GM12878 (cell line): ENCODE results near the gene APOLD1. TPM values are rescaled to one million over a fixed set of nuclear protein-coding genes. Genes with fewer than 3 reads are reported as not detected.

ENCODE experiments used
- ATAC-seq: fragments of 200-7000 bp; cut with Tn5 transposase; 3 replicates; pipeline ENCODE4 v1.9.1; 2020; ENCODE audit warnings: mild to moderate bottlenecking, moderate library complexity
- BruUV-seq: library from RNA; stranded (reverse); fragments of 400-500 nt; replicated peaks from 2 replicates; lab custom pipeline; 2021; lab: Mats Ljungman, UMichigan
- CTCF ChIA-PET: fragments of 300-600 bp; sonication (Branson Sonifier 250); formaldehyde crosslinking; extraction: SDS; loops from one replicate; lab custom pipeline; 2021; ENCODE audit warnings: inconsistent platforms; lab: Yijun Ruan, JAX
- POLR2A ChIA-PET: fragments of 350-600 bp; formaldehyde crosslinking; extraction: SDS; loops from one replicate; lab custom pipeline; 2021; ENCODE audit warnings: inconsistent platforms; lab: Charles Lee
- RAD21 ChIA-PET: fragments of 300-600 bp; sonication (Branson Sonifier 250); formaldehyde crosslinking; loops from one replicate; lab custom pipeline; 2023; ENCODE audit warnings: antibody characterized with exemption; ENCODE audit not compliant: unreplicated experiment; lab: Charles Lee
- SMC1A ChIA-PET: fragments of 300-600 bp; sonication (Branson Sonifier 250); formaldehyde crosslinking; loops from one replicate; lab custom pipeline; 2023; ENCODE audit not compliant: unreplicated experiment, uncharacterized antibody; lab: Charles Lee
- DNase-seq: peaks from one replicate; pipeline ENCODE4 v3.0.0-alpha.2; 2011; ENCODE audit warnings: low read depth, low spot score
- FAIRE-seq: peaks from 3 replicates; lab custom pipeline; 2011; peaks lifted over from hg19 to GRCh38; lab: Jason Lieb, UNC
- H2AFZ ChIP-seq: 2 replicates; pipeline ENCODE4 v1.6.0; 2011; ENCODE audit warnings: low read depth, low read length, control low read depth; ENCODE audit not compliant: control insufficient read depth
- H3K27ac ChIP-seq: 2 replicates; pipeline ENCODE4 v1.5.1; 2011; ENCODE audit warnings: control low read depth; ENCODE audit not compliant: control insufficient read depth, insufficient read depth
- H3K27me3 ChIP-seq, 2 experiments: replicated peaks in 1 of 2; 2 replicates each; pipeline versions ENCODE4 v1.6.0 to v1.6.1; 2011; ENCODE audit warnings: low read length in 1 of 2; ENCODE audit not compliant: control insufficient read depth in 2 of 2, insufficient read depth in 2 of 2
- H3K36me3 ChIP-seq, 2 experiments: 2 replicates each; pipeline ENCODE4 v1.5.1; 2011; ENCODE audit warnings: low read length in 1 of 2; ENCODE audit not compliant: control insufficient read depth in 2 of 2, insufficient read depth in 2 of 2
- H3K4me1 ChIP-seq: 2 replicates; pipeline ENCODE4 v1.6.1; 2011; ENCODE audit warnings: mild to moderate bottlenecking, low read length, moderate library complexity, mixed read lengths; ENCODE audit not compliant: control insufficient read depth, insufficient read depth
- H3K4me2 ChIP-seq: 2 replicates; pipeline ENCODE4 v1.6.0; 2011; ENCODE audit warnings: control low read depth; ENCODE audit not compliant: control insufficient read depth, insufficient read depth
- H3K4me3 ChIP-seq: fragments of 200-600 bp; sonication (generic); 2 replicates; pipeline ENCODE4 v1.5.1; 2016
- H3K79me2 ChIP-seq: 2 replicates; pipeline ENCODE4 v1.6.0; 2011; ENCODE audit warnings: low read length; ENCODE audit not compliant: control insufficient read depth, insufficient read depth
- H3K9ac ChIP-seq: 2 replicates; pipeline ENCODE4 v1.8.0; 2011; ENCODE audit warnings: low read length, control low read depth, mixed read lengths; ENCODE audit not compliant: control insufficient read depth, insufficient read depth
- H3K9me3 ChIP-seq: replicated peaks from 3 replicates; pipeline ENCODE4 v1.5.1; 2011; ENCODE audit warnings: mild to moderate bottlenecking, low read length; ENCODE audit not compliant: control insufficient read depth, insufficient read depth
- H4K20me1 ChIP-seq: 2 replicates; pipeline ENCODE4 v1.6.0; 2011; ENCODE audit not compliant: control insufficient read depth, insufficient read depth
- DPF2 ChIP-seq: fragments of 450-650 bp; IDR thresholded peaks from 2 replicates; pipeline ENCODE4 v1.6.1; 2017; ENCODE audit warnings: mild to moderate bottlenecking
- JUND ChIP-seq: IDR thresholded peaks from 2 replicates; pipeline ENCODE4 v1.6.1; 2012; ENCODE audit warnings: low read depth, mild to moderate bottlenecking, low read length, improper control_type of control experiment, moderate library complexity
- MYC ChIP-seq: IDR thresholded peaks from 2 replicates; pipeline ENCODE4 v1.6.1; 2011; ENCODE audit warnings: mild to moderate bottlenecking, low read length, moderate library complexity, inconsistent platforms; ENCODE audit not compliant: insufficient read depth, insufficient replicate concordance, insufficient read length, severe bottlenecking
- NFXL1 ChIP-seq: fragments of 450-650 bp; IDR thresholded peaks from 2 replicates; pipeline ENCODE4 v1.6.1; 2017; ENCODE audit warnings: antibody characterized with exemption, mild to moderate bottlenecking, borderline replicate concordance
- NR2F1 ChIP-seq: fragments of 450-650 bp; conservative IDR thresholded peaks from 2 replicates; pipeline ENCODE4 v1.6.1; 2017; ENCODE audit warnings: mild to moderate bottlenecking
- TAF1 ChIP-seq: IDR thresholded peaks from 2 replicates; pipeline ENCODE4 v1.6.1; 2011; ENCODE audit warnings: mild to moderate bottlenecking, low read depth, low read length, borderline replicate concordance
- TCF3 ChIP-seq: IDR thresholded peaks from 2 replicates; pipeline ENCODE4 v1.6.1; 2012; ENCODE audit warnings: low read depth, mild to moderate bottlenecking, low read length, borderline replicate concordance; ENCODE audit not compliant: insufficient read depth
- ZNF207 ChIP-seq: fragments of 450-650 bp; IDR thresholded peaks from 2 replicates; pipeline ENCODE4 v1.6.1; 2014; ENCODE audit warnings: antibody characterized with exemption, mild to moderate bottlenecking, borderline replicate concordance
- ZNF274 ChIP-seq: IDR thresholded peaks from one replicate; pipeline ENCODE4 v1.8.0; 2011; ENCODE audit not compliant: insufficient read length, insufficient read depth
- WGBS: methylation state at CpG from one replicate; pipeline ENCODE4 v1.1.6; 2016; ENCODE audit warnings: low lambda C conversion rate; ENCODE audit not compliant: insufficient replicate concordance, insufficient coverage; ENCODE audit errors: missing lambda C conversion rate; 5-methylcytosine and 5-hydroxymethylcytosine counted together
- in situ Hi-C: fragments of 300-500 bp; cut with MboI; formaldehyde crosslinking; loops from 9 replicates; pipeline ENCODE4 v1.14.3; 2018; ENCODE audit warnings: mixed read lengths
- intact Hi-C: fragments of 100-400 bp; cut with micrococcal nuclease; formaldehyde crosslinking; loops from one replicate; pipeline ENCODE4 v1.14.2; 2022; ENCODE audit not compliant: unreplicated experiment
- polyA plus RNA-seq, 11 experiments: library from polyadenylated mRNA; depleted of rRNA in 4 of 11; unstranded in 6 of 11; stranded (reverse) in 5 of 11; fragments of >200 nt; fragmentation: Nextera tagmentation in 4 of 11; fragmentation: Illumina TruSeq in 1 of 11; extraction: Ambion mirVana in 4 of 11; extraction: Trizol in 1 of 11; gene quantifications; 1 replicate in 1 of 11; 2 replicates in 10 of 11; pipeline versions ENCODE4 v1.2.1 to v1.2.3, GENCODE V29; 2011 to 2016; ENCODE audit warnings: inconsistent platforms in 2 of 11, missing spikeins in 2 of 11, low read depth in 1 of 11
- total RNA-seq, 4 experiments: library from RNA; depleted of rRNA in 3 of 4; stranded (reverse); fragments of >200 nt in 3 of 4; fragmentation: Illumina TruSeq in 1 of 4; extraction: Trizol in 1 of 4; gene quantifications; 2 replicates each; pipeline versions ENCODE4 v1.2.1 to v1.2.3, GENCODE V29; 2013 to 2021
- TF ChIP-seq, protein P1 (sequence below): fragments of 450-650 bp; IDR thresholded peaks from 2 replicates; pipeline ENCODE4 v1.6.1; 2016; ENCODE audit warnings: mild to moderate bottlenecking
- TF ChIP-seq, protein P2 (sequence below): IDR thresholded peaks from 2 replicates; pipeline ENCODE4 v1.6.1; 2012; ENCODE audit warnings: low read depth, low read length, improper control_type of control experiment
- TF ChIP-seq, protein P3 (sequence below), 3 experiments: IDR thresholded peaks in 2 of 3; conservative IDR thresholded peaks in 1 of 3; 2 replicates each; pipeline ENCODE4 v1.5.1; 2011; ENCODE audit warnings: low read depth in 3 of 3, low read length in 3 of 3, mild to moderate bottlenecking in 3 of 3, control low read depth in 2 of 3, moderate library complexity in 2 of 3, inconsistent platforms in 1 of 3, mixed read lengths in 1 of 3; ENCODE audit not compliant: control insufficient read depth in 2 of 3, insufficient read depth in 1 of 3; ENCODE audit errors: extremely low read depth in 1 of 3
- TF ChIP-seq, protein P4 (sequence below): IDR thresholded peaks from 2 replicates; pipeline ENCODE4 v1.6.1; 2011; ENCODE audit warnings: low read depth, mild to moderate bottlenecking, low read length, moderate library complexity, borderline replicate concordance; ENCODE audit errors: extremely low read depth

Gene APOLD1
- total and polyA plus RNA-seq, 10 of the 15 experiments (the other 5 are each of a cell fraction or from before 2014, with no cell fraction given): 1.1 to 8.9 (median 4.2) TPM

DNA sequence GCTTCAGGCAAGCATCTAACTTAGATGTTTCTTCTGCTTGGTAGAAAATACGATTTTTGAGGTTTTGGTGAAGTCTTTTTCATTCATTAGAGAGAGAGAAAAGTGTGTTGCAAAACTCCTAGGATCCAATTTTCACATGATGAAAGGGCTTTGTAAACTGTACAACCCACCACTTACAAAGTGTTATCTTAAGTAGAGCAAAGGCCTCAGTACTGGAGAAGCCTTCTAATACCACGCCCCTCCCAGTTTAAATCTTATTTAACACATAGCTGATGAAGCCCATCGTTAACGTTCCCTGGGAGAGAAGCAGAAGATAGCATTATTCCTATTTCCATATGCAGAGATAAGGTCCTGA is 869 bp downstream of the APOLD1 start (continued):
- TF ChIP-seq, protein P1, sequence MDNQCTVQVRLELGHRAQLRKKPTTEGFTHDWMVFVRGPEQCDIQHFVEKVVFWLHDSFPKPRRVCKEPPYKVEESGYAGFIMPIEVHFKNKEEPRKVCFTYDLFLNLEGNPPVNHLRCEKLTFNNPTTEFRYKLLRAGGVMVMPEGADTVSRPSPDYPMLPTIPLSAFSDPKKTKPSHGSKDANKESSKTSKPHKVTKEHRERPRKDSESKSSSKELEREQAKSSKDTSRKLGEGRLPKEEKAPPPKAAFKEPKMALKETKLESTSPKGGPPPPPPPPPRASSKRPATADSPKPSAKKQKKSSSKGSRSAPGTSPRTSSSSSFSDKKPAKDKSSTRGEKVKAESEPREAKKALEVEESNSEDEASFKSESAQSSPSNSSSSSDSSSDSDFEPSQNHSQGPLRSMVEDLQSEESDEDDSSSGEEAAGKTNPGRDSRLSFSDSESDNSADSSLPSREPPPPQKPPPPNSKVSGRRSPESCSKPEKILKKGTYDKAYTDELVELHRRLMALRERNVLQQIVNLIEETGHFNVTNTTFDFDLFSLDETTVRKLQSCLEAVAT: no peak
- TF ChIP-seq TAF1 (no peak), JUND (no peak)
- TF ChIP-seq, protein P2, sequence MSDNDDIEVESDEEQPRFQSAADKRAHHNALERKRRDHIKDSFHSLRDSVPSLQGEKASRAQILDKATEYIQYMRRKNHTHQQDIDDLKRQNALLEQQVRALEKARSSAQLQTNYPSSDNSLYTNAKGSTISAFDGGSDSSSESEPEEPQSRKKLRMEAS: no peak

DNA sequence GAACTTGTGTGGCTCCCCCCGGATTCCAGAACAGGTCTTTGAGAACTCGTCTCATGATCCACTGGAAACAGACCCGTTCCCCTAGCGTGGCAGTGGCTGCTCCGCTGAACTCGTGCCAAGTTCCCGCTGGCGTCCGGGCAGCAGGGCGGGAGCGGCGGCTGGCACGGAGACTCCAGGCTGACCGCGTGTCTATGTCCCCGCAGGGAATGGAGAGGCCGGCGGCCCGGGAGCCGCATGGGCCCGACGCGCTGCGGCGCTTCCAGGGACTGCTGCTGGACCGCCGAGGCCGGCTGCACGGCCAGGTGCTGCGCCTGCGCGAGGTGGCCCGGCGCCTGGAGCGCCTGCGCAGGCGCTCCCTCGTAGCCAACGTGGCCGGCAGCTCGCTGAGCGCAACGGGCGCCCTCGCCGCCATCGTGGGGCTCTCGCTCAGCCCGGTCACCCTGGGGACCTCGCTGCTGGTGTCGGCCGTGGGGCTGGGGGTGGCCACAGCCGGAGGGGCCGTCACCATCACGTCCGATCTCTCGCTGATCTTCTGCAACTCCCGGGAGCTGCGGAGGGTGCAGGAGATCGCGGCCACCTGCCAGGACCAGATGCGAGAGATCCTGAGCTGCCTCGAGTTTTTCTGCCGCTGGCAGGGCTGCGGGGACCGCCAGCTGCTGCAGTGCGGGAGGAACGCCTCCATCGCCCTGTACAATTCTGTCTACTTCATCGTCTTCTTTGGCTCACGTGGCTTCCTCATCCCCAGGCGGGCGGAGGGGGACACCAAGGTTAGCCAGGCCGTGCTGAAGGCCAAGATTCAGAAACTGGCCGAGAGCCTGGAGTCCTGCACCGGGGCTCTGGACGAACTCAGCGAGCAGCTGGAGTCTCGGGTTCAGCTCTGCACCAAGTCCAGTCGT is 1.5 kb downstream of the APOLD1 start:
- ChIA-PET SMC1A (interaction anchor here (0.5 to 7.9 kb wide), 19 partner anchors 12 to 424 kb away, joined by 3 to 88 read pairs (median 4); partner anchors contain the start of gene DDX47), CTCF (interaction anchor here (0.5 to 5.5 kb wide), 13 partner anchors 11 to 426 kb away, joined by 3 to 136 read pairs (median 13); partner anchors contain the start of gene DDX47), POLR2A (interaction anchor here (0.6 to 1.7 kb wide), 10 partner anchors 14 to 427 kb away, joined by 3 to 7 read pairs (median 4); no protein-coding TSS in a partner anchor), RAD21 (interaction anchor here (0.6 to 3.6 kb wide), 16 partner anchors 16 to 428 kb away, joined by 3 to 28 read pairs (median 4); partner anchors contain the start of gene DDX47)
- in situ Hi-C loops (no loop called here), intact Hi-C loops (loop anchor here (1.0 kb wide), 1 partner anchor 26 kb away; the partner anchor contains the start of gene DDX47)
- Histone ChIP-seq H3K4me3 (peak overlapping the region; percentile 65), H3K4me1 (peaks cover 18% of the 10 kb centered on the region), H3K9me3 (no peaks in the 10 kb centered on the region), H3K4me2 (peak overlapping the region; percentile 96), H3K9ac (peak overlapping the region; percentile 79), H3K27ac (peak overlapping the region; percentile 27; the same call in 1 of the 2 replicates), H3K79me2 (peaks cover 4% of the 10 kb centered on the region; the same call in 1 of the 2 replicates), H2AFZ (peak overlapping the region; percentile 94), H3K36me3 (no peaks in the 10 kb centered on the region), H4K20me1 (no peaks in the 10 kb centered on the region), H3K27me3 (no peaks in the 10 kb centered on the region)
- 4% methylated on average over 78 of the region's 80 CpGs for WGBS
- no peak for DNase-seq
- BruUV-seq: no TSS peak
- no peak for FAIRE-seq
- peak; percentile 96 for ATAC-seq
- TF ChIP-seq MYC: no peak
- peak; percentile 37; the same call in 1 of the 2 replicates for TF ChIP-seq DPF2
- peak; percentile 46; the same call in 1 of the 2 replicates for TF ChIP-seq NR2F1
- TF ChIP-seq ZNF207: peak; percentile 87; the same call in 1 of the 2 replicates
- peak; percentile 82 for TF ChIP-seq TCF3
- TF ChIP-seq, protein P3, sequence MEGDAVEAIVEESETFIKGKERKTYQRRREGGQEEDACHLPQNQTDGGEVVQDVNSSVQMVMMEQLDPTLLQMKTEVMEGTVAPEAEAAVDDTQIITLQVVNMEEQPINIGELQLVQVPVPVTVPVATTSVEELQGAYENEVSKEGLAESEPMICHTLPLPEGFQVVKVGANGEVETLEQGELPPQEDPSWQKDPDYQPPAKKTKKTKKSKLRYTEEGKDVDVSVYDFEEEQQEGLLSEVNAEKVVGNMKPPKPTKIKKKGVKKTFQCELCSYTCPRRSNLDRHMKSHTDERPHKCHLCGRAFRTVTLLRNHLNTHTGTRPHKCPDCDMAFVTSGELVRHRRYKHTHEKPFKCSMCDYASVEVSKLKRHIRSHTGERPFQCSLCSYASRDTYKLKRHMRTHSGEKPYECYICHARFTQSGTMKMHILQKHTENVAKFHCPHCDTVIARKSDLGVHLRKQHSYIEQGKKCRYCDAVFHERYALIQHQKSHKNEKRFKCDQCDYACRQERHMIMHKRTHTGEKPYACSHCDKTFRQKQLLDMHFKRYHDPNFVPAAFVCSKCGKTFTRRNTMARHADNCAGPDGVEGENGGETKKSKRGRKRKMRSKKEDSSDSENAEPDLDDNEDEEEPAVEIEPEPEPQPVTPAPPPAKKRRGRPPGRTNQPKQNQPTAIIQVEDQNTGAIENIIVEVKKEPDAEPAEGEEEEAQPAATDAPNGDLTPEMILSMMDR (IDR thresholded peaks at IDR 0.05 in 2 of 3, conservative IDR thresholded peaks at IDR 0.05 in 1 of 3; ENCODE audit: control insufficient read depth in 2 of 3, extremely low read depth in 1 of 3, insufficient read depth in 1 of 3, low read depth in 3 of 3, low read length in 3 of 3): no peak
- TF ChIP-seq, protein P4, sequence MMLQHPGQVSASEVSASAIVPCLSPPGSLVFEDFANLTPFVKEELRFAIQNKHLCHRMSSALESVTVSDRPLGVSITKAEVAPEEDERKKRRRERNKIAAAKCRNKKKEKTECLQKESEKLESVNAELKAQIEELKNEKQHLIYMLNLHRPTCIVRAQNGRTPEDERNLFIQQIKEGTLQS: 0 out of 2 replicates have a peak, but pooled peaks have one; percentile 15
- no peak for TF ChIP-seq NFXL1
- TF ChIP-seq ZNF274: no peak
